Inflammatory macrophage (primary cell): Measurements from ENCODE around the gene TUBB2A.
"Not testable (repeated sequence)": the region's sequence is repeated elsewhere in the genome, so short reads cannot be mapped to it uniquely, and the experiment has no call there.

ENCODE experiments used
- DNase-seq, 2 donors: peaks; one replicate each; pipeline ENCODE4 v3.0.0-alpha.2; 2020 to 2022

TUBB2A gene

GRCh38 chr6:3152689-3153088 is 4.7 kb downstream of the TUBB2A start:
- no peak for DNase-seq

- no peak for DNase-seq
These were observed 5.7 kb downstream of the TUBB2A start for GRCh38 chr6:3151691-3152090.

GRCh38 chr6:3147914-3148757 is 9.2 kb downstream of the TUBB2A start:
- DNase-seq: no peak

GRCh38 chr6:3144571-3144970 is 12.8 kb downstream of the TUBB2A start:
- no peak for DNase-seq

- no peak for DNase-seq
These were observed 14.2 kb downstream of the TUBB2A start for GRCh38 chr6:3143158-3143557.

GRCh38 chr6:3142536-3142935 is 14.8 kb downstream of the TUBB2A start:
- no peak for DNase-seq

GRCh38 chr6:3140201-3140600 is 17.1 kb downstream of the TUBB2A start:
- DNase-seq: no peak

GRCh38 chr6:3139090-3139903 is 18.0 kb downstream of the TUBB2A start:
- peak; percentile 89 to 92 for DNase-seq

- peak; percentile 41 to 85 for DNase-seq
These were observed 19.0 kb downstream of the TUBB2A start for GRCh38 chr6:3138341-3138740.

- not testable (repeated sequence) for DNase-seq
These were observed 19.5 kb downstream of the TUBB2A start for GRCh38 chr6:3137873-3138272.

GRCh38 chr6:3137057-3137777 is 20.1 kb downstream of the TUBB2A start:
- no peak for DNase-seq

- DNase-seq: no peak
These were observed 20.9 kb downstream of the TUBB2A start for GRCh38 chr6:3136292-3137011.

GRCh38 chr6:3135668-3136291 is 21.6 kb downstream of the TUBB2A start:
- DNase-seq: no peak

GRCh38 chr6:3133515-3133914 is 23.8 kb downstream of the TUBB2A start:
- no peak for DNase-seq

- DNase-seq: no peak
These were observed 25.6 kb downstream of the TUBB2A start for GRCh38 chr6:3131695-3132094.

- no peak for DNase-seq
These were observed 28.8 kb downstream of the TUBB2A start for GRCh38 chr6:3128356-3129108.

- no peak for DNase-seq
These were observed 31.5 kb downstream of the TUBB2A start for GRCh38 chr6:3125815-3126214.

GRCh38 chr6:3124667-3125066 is 32.7 kb downstream of the TUBB2A start:
- DNase-seq: no peak

GRCh38 chr6:3122823-3123182 is 34.5 kb downstream of the TUBB2A start:
- no peak for DNase-seq

- DNase-seq: no peak
These were observed 36.6 kb downstream of the TUBB2A start for GRCh38 chr6:3120765-3121089.

- DNase-seq: no peak
These were observed 38.2 kb downstream of the TUBB2A start for GRCh38 chr6:3119040-3119723.
